Hepatocyte (in vitro differentiated cells): ENCODE data around the gene ROR1.

Experiments used
- CTCF ChIP-seq: fragments of 200-600 bp; sonication (generic); IDR thresholded peaks from 2 replicates; pipeline ENCODE4 v1.5.1; 2016; ENCODE audit warnings: antibody characterized with exemption, mild to moderate bottlenecking; ENCODE audit not compliant: poor library complexity
- EZH2phosphoT487 ChIP-seq: fragments of 200-600 bp; sonication (generic); IDR thresholded peaks from one replicate; pipeline ENCODE4 v1.6.1; 2018; ENCODE audit warnings: antibody characterized with exemption, mild to moderate bottlenecking, low read depth, moderate library complexity; ENCODE audit not compliant: unreplicated experiment, severe bottlenecking

- TF ChIP-seq CTCF (no peak), EZH2phosphoT487 (no peak)
Observed at GRCh38 chr1:63936276-63936675, 162.5 kb downstream of the ROR1 start.
